Caki2 (cell line): ENCODE measurements around the gene DCAF8. TPM values are rescaled to one million over a fixed set of nuclear protein-coding genes. Genes with fewer than 3 reads are reported as not detected.
"Not testable (repeated sequence)": the region's sequence is repeated elsewhere in the genome, so short reads cannot be mapped to it uniquely, and the experiment has no call there.

Source experiments
- DNase-seq: peaks from one replicate; pipeline ENCODE4 v3.0.0-alpha.2; 2015; ENCODE audit warnings: low read depth
- in situ Hi-C: cut with HindIII; loops from 2 replicates; pipeline ENCODE4 v1.10.0; 2016; ENCODE audit warnings: low sequenced_read_pairs, low pct_unique_long_range_greater_than_20kb, mixed read lengths
- total RNA-seq: library from RNA; depleted of rRNA; stranded (reverse); fragments of >200 nt; shearing (Covaris generic); gene quantifications from 2 replicates; pipeline ENCODE4 v1.2.3, GENCODE V29; 2014; ENCODE audit warnings: low replicate concordance; rRNA removed

DCAF8 gene
- total RNA-seq = 14.9 and 21.2 TPM in 2 replicates

GRCh38 chr1:160261893-160262794, at the start of gene DCAF8:
Gene DCAF8 (minus strand): TSS chr1:160262549. CDS start chr1:160244008, 18,541 bp downstream.
- in situ Hi-C loops = no loop called here
- DNase-seq = peak; percentile 94

- DNase-seq = no peak
- in situ Hi-C loops = no loop called here
Measured at GRCh38 chr1:160309571-160309970, 47.2 kb upstream of the DCAF8 start.

- no peak for DNase-seq
Measured at GRCh38 chr1:160309185-160309557, 46.8 kb upstream of the DCAF8 start.

GRCh38 chr1:160308451-160309184, 46.3 kb upstream of the DCAF8 start:
- in situ Hi-C loops = no loop called here
- no peak for DNase-seq

More at GRCh38 chr1:160309185-160309557, 46.8 kb upstream of the DCAF8 start:
- in situ Hi-C loops = no loop called here

GRCh38 chr1:160307118-160307791, 44.9 kb upstream of the DCAF8 start:
- DNase-seq = no peak
- in situ Hi-C loops = no loop called here

- no peak for DNase-seq
- in situ Hi-C loops = no loop called here
Measured at GRCh38 chr1:160300173-160300572, 37.8 kb upstream of the DCAF8 start.

GRCh38 chr1:160296036-160296435, 33.7 kb upstream of the DCAF8 start:
- in situ Hi-C loops = no loop called here
- no peak for DNase-seq

- in situ Hi-C loops = no loop called here
Measured at GRCh38 chr1:160293020-160293968, 30.9 kb upstream of the DCAF8 start.

GRCh38 chr1:160291248-160292220, 29.2 kb upstream of the DCAF8 start:
- DNase-seq = peak; percentile 59
- in situ Hi-C loops = no loop called here

More at GRCh38 chr1:160293020-160293968, 30.9 kb upstream of the DCAF8 start:
- no peak for DNase-seq

GRCh38 chr1:160287769-160288168, 25.4 kb upstream of the DCAF8 start:
- DNase-seq, in situ Hi-C loops: not testable (repeated sequence)

- DNase-seq = no peak
- in situ Hi-C loops = no loop called here
Measured at GRCh38 chr1:160285506-160285905, 23.2 kb upstream of the DCAF8 start.

GRCh38 chr1:160284782-160285344, 22.5 kb upstream of the DCAF8 start, which contains the start of gene PEX19:
Gene PEX19 (minus strand): TSS chr1:160285133. CDS start chr1:160285124, 9 bp downstream.
- DNase-seq = peak; percentile 81
- in situ Hi-C loops = no loop called here

- in situ Hi-C loops = no loop called here
- peak; percentile 10 for DNase-seq
Measured at GRCh38 chr1:160284220-160284781, 22.0 kb upstream of the DCAF8 start.

- no peak for DNase-seq
- in situ Hi-C loops = no loop called here
Measured at GRCh38 chr1:160282807-160283206, 20.5 kb upstream of the DCAF8 start.

- in situ Hi-C loops = no loop called here
- DNase-seq = no peak
Measured at GRCh38 chr1:160277987-160278386, 15.6 kb upstream of the DCAF8 start.

GRCh38 chr1:160277330-160277729, 15.0 kb upstream of the DCAF8 start:
- in situ Hi-C loops = no loop called here
- DNase-seq = no peak
